Left forelimb (tissue), 1 donor: Measurements from ENCODE around the gene RASSF8.

Source experiments
- DNase-seq: peaks from one replicate; pipeline ENCODE4 v3.0.0-alpha.2; 2018; ENCODE audit warnings: low spot score

The RASSF8 gene

GRCh38 chr12:26109343-26109881 lies 150.9 kb downstream of the RASSF8 start:
- DNase-seq, result no peak

GRCh38 chr12:26112232-26112631 lies 153.8 kb downstream of the RASSF8 start:
- no peak for DNase-seq

GRCh38 chr12:26112703-26113147 lies 154.2 kb downstream of the RASSF8 start:
- DNase-seq, result no peak

GRCh38 chr12:26113181-26113654 lies 154.7 kb downstream of the RASSF8 start:
- DNase-seq, result no peak

- DNase-seq, result peak; percentile 94
Observed at GRCh38 chr12:26113853-26114719, 155.6 kb downstream of the RASSF8 start.

- DNase-seq, result no peak
Observed at GRCh38 chr12:26114720-26115401, 156.4 kb downstream of the RASSF8 start.

GRCh38 chr12:26116829-26117715 lies 158.6 kb downstream of the RASSF8 start:
- no peak for DNase-seq

GRCh38 chr12:26118308-26118707 lies 159.8 kb downstream of the RASSF8 start:
- DNase-seq, result no peak

- no peak for DNase-seq
Observed at GRCh38 chr12:26119391-26119989, 161.0 kb downstream of the RASSF8 start.

- DNase-seq, result no peak
Observed at GRCh38 chr12:26120561-26121274, 162.2 kb downstream of the RASSF8 start.

GRCh38 chr12:26121323-26122060 lies 163.0 kb downstream of the RASSF8 start:
- no peak for DNase-seq

- no peak for DNase-seq
Observed at GRCh38 chr12:26122061-26122680, 163.7 kb downstream of the RASSF8 start.

- DNase-seq, result peak; percentile 80
Observed at GRCh38 chr12:26122681-26123481, 164.4 kb downstream of the RASSF8 start.

- no peak for DNase-seq
Observed at GRCh38 chr12:26123482-26123980, 165.0 kb downstream of the RASSF8 start.

- DNase-seq, result peak; percentile 84
Observed at GRCh38 chr12:26124446-26125399, 166.2 kb downstream of the RASSF8 start, which contains the start of gene BHLHE41. Gene BHLHE41 (minus strand): TSS chr12:26125037. CDS start chr12:26124779, 258 bp downstream.

- peak; percentile 76 for DNase-seq
Observed at GRCh38 chr12:26125400-26126339, 167.2 kb downstream of the RASSF8 start.
